BLaER1 treated with 17β-estradiol and CSF1 and Interleukin-3, amounts not matched to agents 10 nM and 100 nM (cell line): ENCODE measurements around the gene STK4.

Source experiments
- H3K27ac ChIP-seq, 11 experiments: shearing (Covaris generic); formaldehyde crosslinking; 2 replicates each; pipeline ENCODE4 v1.8.1; 2022
- H3K27me3 ChIP-seq, 11 experiments: shearing (Covaris generic); formaldehyde crosslinking; 2 replicates each; pipeline ENCODE4 v1.8.1; 2022
- H3K36me3 ChIP-seq, 11 experiments: shearing (Covaris generic); formaldehyde crosslinking; 2 replicates each; pipeline ENCODE4 v1.8.1; 2022
- H3K4me1 ChIP-seq, 10 experiments: shearing (Covaris generic); formaldehyde crosslinking; 2 replicates each; pipeline ENCODE4 v1.8.1; 2022
- H3K4me2 ChIP-seq, 11 experiments: shearing (Covaris generic); formaldehyde crosslinking; 2 replicates each; pipeline ENCODE4 v1.8.1; 2022
- H3K4me3 ChIP-seq, 10 experiments: shearing (Covaris generic); formaldehyde crosslinking; 2 replicates each; pipeline ENCODE4 v1.8.1; 2022
- H3K9ac ChIP-seq, 11 experiments: shearing (Covaris generic); formaldehyde crosslinking; 2 replicates each; pipeline ENCODE4 v1.8.1; 2022
- H3K9me3 ChIP-seq, 11 experiments: shearing (Covaris generic); formaldehyde crosslinking; replicated peaks in 1 of 11; 2 replicates each; pipeline ENCODE4 v1.8.1; 2022
- H4K20me1 ChIP-seq, 11 experiments: shearing (Covaris generic); formaldehyde crosslinking; 2 replicates each; pipeline ENCODE4 v1.8.1; 2022
- Cebpa-rat ChIP-seq, 11 experiments: shearing (Covaris generic); IDR thresholded peaks; 2 replicates each; pipeline ENCODE4 v1.8.1; 2022

STK4 gene

DNA sequence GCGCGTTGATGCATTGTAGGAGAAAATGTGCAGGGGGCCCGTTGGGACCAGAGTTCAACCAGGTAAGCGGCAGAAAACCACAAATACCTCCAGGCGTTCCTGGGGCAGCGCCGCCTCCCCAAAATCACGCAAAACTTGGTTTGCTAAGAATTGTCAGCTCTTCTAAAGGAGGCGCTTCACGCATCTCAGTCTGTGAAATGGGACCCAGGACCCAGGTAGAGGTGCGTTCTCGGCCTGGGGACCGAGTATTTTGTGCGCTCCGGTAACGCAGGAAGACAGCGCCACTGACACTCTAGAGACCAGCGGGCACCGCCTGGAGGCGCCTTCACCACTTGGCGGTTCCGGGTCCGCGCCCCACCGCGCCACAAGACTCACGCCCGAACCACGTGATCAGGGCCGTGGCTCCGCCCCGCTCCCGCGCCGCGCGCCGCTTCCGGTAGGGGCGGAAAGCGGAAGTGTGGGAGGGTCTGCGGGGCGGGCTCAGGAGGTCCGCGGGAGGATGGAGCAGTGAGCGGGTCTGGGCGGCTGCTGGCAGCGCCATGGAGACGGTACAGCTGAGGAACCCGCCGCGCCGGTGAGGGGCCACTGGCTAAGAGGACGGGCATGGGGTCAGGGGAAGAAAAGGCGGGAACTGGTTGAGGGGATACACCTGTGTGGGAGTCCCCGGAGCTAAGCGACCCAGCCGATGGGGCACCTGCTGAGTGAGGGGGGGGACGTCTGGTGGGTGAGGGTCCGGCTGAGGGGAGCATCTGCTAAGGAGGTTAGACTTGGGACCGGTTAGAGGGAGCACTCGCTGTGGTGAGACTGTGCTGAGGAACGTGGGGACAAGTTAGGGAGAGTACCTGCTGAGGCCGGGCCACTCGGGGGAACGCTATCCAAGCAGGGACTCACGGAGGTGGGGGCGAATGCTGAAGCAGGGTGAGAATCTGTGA lies at the start of gene STK4:
TSS of gene STK4 (plus strand) at position 483 of the 932 bp plus-strand sequence. CDS start at position 540, 57 bp downstream.
- H3K4me3 ChIP-seq = peak within 1 kb of the TSS; percentile 90 to 98 (median 94)
- H3K4me2 ChIP-seq = peak within 1 kb of the TSS; percentile 92 to 98 (median 94)
- TF ChIP-seq Cebpa-rat (IDR thresholded peaks at IDR 0.05) = no peak
- no peaks in the 10 kb centered on the region for H3K27me3 ChIP-seq
- H3K9ac ChIP-seq = peak within 1 kb of the TSS; percentile 83 to 89 (median 88)
- peak within 1 kb of the TSS; percentile 76 to 87 (median 82) for H3K27ac ChIP-seq
- peaks cover 0 to 31% (median 19%) of the 10 kb centered on the region in 11 experiments; a peak in 12 of 22 replicates for H4K20me1 ChIP-seq
- H3K4me1 ChIP-seq = peaks cover 45 to 58% (median 52%) of the 10 kb centered on the region in 10 experiments
- H3K9me3 ChIP-seq = no peaks in the 10 kb centered on the region
- H3K36me3 ChIP-seq = peaks cover 0 to 8% (median 0%) of the 10 kb centered on the region in 11 experiments; a peak in 1 of 22 replicates

DNA sequence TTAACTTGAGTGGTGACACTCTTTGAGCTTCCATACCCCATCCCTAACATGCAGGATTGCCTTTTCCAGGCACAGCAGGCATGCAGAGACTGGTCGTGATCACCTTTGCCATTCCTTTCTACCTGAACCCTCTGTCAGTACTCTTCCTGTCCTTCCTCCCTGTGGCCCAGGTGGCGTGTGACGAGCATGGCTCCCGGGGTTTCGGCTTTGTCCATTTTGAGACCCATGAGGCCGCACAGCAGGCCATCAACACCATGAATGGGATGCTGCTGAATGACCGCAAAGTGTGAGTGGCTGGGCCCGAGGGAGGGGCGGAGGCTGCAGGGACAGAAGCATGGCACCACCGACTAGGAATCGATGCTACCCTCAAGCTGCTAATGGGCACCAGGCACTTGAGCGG lies 49.7 kb upstream of the STK4 start:
- Histone ChIP-seq H3K4me1 (peaks cover 0 to 11% (median 2%) of the 10 kb centered on the region in 10 experiments; a peak in 11 of 20 replicates), H3K9ac (no peak overlapping the region), H3K4me3 (no peak overlapping the region), H3K36me3 (peaks cover 53 to 93% (median 73%) of the 10 kb centered on the region in 11 experiments), H4K20me1 (peaks cover 0 to 23% (median 0%) of the 10 kb centered on the region in 11 experiments; a peak in 8 of 22 replicates), H3K27ac (no peak overlapping the region), H3K9me3 (no peaks in the 10 kb centered on the region), H3K4me2 (no peak overlapping the region), H3K27me3 (no peaks in the 10 kb centered on the region)
- no peak for TF ChIP-seq Cebpa-rat (IDR thresholded peaks at IDR 0.05)

DNA sequence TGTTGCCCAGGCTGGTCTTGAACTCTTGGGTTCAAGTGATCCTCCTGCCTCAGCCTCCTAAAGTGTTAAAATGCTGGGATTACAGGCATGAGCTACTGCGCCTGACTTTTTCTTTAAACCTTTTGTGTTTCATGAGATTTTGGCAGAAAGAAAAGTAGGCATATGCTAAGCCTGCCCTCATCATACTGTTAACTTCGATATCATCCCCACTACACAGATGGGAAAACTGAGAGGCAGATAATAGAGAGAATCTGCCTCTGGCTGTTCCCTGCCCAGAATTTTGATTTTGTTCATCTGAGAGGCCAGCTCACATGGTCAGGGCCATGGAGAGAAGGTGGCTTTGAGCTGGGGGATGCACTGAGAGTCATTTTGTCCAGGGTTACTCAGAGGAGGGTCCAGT lies 48.9 kb upstream of the STK4 start:
- Histone ChIP-seq H3K36me3 (peaks cover 58 to 95% (median 77%) of the 10 kb centered on the region in 11 experiments), H3K4me2 (no peak overlapping the region), H3K27ac (no peak overlapping the region), H3K9ac (no peak overlapping the region), H3K9me3 (no peaks in the 10 kb centered on the region), H4K20me1 (peaks cover 0 to 23% (median 0%) of the 10 kb centered on the region in 11 experiments; a peak in 6 of 22 replicates), H3K4me1 (peaks cover 0 to 8% (median 0%) of the 10 kb centered on the region in 10 experiments; a peak in 3 of 20 replicates), H3K27me3 (no peaks in the 10 kb centered on the region), H3K4me3 (no peak overlapping the region)
- no peak for TF ChIP-seq Cebpa-rat (IDR thresholded peaks at IDR 0.05)

DNA sequence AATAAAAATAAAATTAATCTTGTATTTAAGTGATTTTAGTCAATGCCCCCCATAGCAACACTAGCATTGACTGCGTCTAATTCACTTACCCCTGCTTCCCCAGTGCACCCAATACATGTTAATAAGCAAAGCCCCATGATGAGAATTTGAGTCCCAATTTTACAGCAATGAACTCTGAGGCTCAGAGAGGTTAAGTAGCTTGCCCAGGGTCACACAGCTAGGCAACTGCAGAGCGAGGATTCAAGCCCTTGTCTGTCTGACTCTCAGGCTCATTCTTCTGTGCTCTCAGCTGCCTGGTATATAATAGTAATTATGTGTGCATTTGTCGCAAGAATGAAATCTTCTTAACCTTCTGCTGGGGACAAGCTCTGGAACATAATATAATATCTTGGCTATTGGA lies 48.0 kb upstream of the STK4 start:
- Histone ChIP-seq H3K4me1 (peaks cover 0 to 8% (median 0%) of the 10 kb centered on the region in 10 experiments; a peak in 3 of 20 replicates), H4K20me1 (peaks cover 0 to 27% (median 0%) of the 10 kb centered on the region in 11 experiments; a peak in 5 of 22 replicates), H3K4me3 (no peak overlapping the region), H3K9ac (no peak overlapping the region), H3K9me3 (no peaks in the 10 kb centered on the region), H3K27ac (no peak overlapping the region), H3K27me3 (no peaks in the 10 kb centered on the region), H3K36me3 (peaks cover 57 to 95% (median 77%) of the 10 kb centered on the region in 11 experiments), H3K4me2 (no peak overlapping the region)
- no peak for TF ChIP-seq Cebpa-rat (IDR thresholded peaks at IDR 0.05)

DNA sequence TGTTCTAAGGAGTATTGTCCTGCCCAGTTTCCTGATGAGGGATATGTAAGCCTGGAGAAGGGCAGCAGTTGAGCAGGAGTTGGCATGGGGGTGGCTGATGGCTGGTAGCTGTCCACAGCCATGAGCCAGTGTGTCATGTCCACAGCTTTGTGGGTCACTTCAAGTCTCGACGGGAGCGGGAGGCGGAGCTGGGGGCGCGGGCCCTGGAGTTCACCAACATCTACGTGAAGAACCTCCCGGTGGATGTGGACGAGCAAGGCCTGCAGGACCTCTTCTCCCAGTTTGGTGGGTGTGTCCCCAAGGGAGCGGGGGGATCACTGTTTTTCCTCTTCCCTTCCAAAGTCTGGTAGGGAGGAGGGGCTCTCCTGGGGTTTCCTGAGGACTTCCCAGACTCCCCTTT lies 47.6 kb upstream of the STK4 start:
- Histone ChIP-seq H3K4me1 (peaks cover 0 to 8% (median 0%) of the 10 kb centered on the region in 10 experiments; a peak in 3 of 20 replicates), H3K4me2 (no peak overlapping the region), H3K36me3 (peaks cover 59 to 95% (median 77%) of the 10 kb centered on the region in 11 experiments), H3K27me3 (no peaks in the 10 kb centered on the region), H3K9ac (no peak overlapping the region), H3K4me3 (no peak overlapping the region), H3K9me3 (no peaks in the 10 kb centered on the region), H4K20me1 (peaks cover 0 to 31% (median 0%) of the 10 kb centered on the region in 11 experiments; a peak in 5 of 22 replicates), H3K27ac (no peak overlapping the region)
- TF ChIP-seq Cebpa-rat (IDR thresholded peaks at IDR 0.05) = no peak

DNA sequence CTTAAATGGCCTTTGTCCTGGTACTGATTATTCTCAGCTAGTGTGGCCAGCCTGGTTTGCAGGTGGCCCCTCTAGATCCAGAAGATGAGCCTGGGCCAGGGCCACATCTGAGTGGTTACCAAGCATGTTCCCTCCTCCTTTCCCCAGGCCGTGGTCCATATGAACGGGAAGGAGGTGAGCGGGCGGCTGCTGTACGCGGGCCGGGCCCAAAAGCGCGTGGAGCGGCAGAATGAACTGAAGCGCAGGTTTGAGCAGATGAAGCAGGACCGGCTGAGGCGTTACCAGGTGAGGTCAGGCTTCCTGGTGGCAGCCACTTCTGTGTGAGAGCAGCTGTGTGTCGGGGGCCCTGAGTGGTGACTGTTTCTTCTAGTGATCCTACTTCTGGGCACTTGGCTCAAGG lies 44.9 kb upstream of the STK4 start:
- H3K36me3 ChIP-seq = peaks cover 59 to 94% (median 81%) of the 10 kb centered on the region in 11 experiments
- H3K4me1 ChIP-seq = no peaks in the 10 kb centered on the region
- no peak overlapping the region for H3K4me2 ChIP-seq
- no peak for TF ChIP-seq Cebpa-rat (IDR thresholded peaks at IDR 0.05)
- H4K20me1 ChIP-seq = peaks cover 0 to 22% (median 0%) of the 10 kb centered on the region in 11 experiments; a peak in 3 of 22 replicates
- no peaks in the 10 kb centered on the region for H3K9me3 ChIP-seq
- H3K4me3 ChIP-seq = no peak overlapping the region
- H3K27ac ChIP-seq = no peak overlapping the region
- H3K27me3 ChIP-seq = no peaks in the 10 kb centered on the region
- H3K9ac ChIP-seq = no peak overlapping the region

DNA sequence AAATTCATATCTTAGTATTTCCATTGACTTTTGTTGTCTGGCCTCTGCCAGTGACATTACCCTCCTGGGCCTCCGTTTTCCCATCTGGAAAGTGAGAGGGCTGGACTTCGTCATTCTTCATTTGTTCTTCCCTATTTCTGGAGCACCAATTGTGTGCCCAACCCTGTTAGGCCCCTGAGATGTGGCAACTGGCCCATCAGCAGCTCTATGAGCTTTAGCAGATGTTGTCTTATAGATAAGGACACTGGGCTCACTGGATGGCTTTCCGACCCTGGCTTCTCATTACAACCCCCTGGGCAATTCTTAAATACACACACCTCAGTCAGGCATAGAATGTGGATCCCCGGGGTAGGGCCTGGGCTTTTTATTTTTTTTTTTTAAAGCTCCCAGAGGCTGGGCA lies 41.8 kb upstream of the STK4 start:
- Histone ChIP-seq H3K4me2 (no peak overlapping the region), H3K27me3 (no peaks in the 10 kb centered on the region), H3K9me3 (no peaks in the 10 kb centered on the region), H3K4me1 (no peaks in the 10 kb centered on the region), H4K20me1 (0 out of 22 replicates have a peak, but pooled peaks cover 0 to 10% (median 0%) of the 10 kb centered on the region in 11 experiments), H3K4me3 (no peak overlapping the region), H3K9ac (no peak overlapping the region), H3K27ac (no peak overlapping the region), H3K36me3 (peaks cover 39 to 81% (median 62%) of the 10 kb centered on the region in 11 experiments)
- TF ChIP-seq Cebpa-rat (IDR thresholded peaks at IDR 0.05) = no peak

DNA sequence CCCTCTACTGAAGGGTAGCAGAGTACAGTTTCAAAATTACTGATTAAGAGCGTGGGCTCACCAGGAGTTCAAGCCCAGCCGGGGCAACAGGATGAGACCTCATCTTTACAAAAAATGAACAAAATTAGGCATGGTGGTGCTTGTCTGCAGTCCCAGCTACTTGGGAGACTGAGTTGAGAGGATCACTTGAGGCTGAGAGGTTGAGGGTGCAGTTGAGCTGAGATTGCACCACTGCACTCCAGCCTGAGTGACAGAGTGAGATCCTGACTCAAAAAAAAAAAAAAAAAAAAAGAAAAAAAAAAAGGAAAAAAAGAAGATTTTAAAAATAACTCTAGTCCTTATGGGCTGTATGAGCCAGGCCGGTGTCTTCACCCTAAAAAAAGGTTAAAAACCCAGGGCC lies 37.7 kb upstream of the STK4 start:
- no peak overlapping the region for H3K4me3 ChIP-seq
- H3K27me3 ChIP-seq = no peaks in the 10 kb centered on the region
- TF ChIP-seq Cebpa-rat (IDR thresholded peaks at IDR 0.05) = no peak

DNA sequence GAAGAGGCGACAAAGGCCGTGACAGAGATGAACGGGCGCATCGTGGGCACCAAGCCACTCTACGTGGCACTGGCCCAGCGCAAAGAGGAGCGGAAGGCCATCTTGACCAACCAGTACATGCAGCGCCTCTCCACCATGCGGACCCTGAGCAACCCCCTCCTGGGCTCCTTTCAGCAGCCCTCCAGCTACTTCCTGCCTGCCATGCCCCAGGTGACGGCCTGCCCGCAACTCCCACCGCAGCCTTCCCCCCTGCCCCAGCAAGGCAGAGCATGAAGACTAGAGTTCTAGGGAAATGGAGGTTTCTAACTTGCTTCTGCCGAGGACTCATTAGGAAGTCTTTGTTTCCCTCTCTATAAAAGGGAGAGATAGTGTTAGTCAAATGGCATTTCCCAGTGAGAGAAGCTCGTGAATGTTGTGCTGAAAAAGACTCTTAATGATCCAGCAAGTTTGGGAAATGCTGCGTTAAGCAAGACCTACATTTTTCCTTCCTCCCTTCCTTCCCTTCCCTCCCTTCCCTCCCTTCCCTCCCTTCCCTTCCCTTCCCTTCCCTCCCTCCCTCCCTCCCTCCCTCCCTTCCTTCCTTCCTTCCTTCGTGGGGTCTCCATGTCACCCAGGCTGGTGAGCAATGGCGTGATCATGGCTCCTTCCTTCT lies 35.7 kb upstream of the STK4 start:
- H3K4me1 ChIP-seq = no peaks in the 10 kb centered on the region
- no peak overlapping the region for H3K4me2 ChIP-seq
- H3K27me3 ChIP-seq = no peaks in the 10 kb centered on the region
- no peak overlapping the region for H3K27ac ChIP-seq
- peaks cover 49 to 95% (median 71%) of the 10 kb centered on the region in 11 experiments for H3K36me3 ChIP-seq
- peaks cover 0 to 8% (median 0%) of the 10 kb centered on the region in 11 experiments; a peak in 3 of 22 replicates for H3K9me3 ChIP-seq
- H3K9ac ChIP-seq = no peak overlapping the region
- no peak for TF ChIP-seq Cebpa-rat (IDR thresholded peaks at IDR 0.05)
- no peak overlapping the region for H3K4me3 ChIP-seq
- H4K20me1 ChIP-seq = no peaks in the 10 kb centered on the region

More for the DNA sequence above, 37.7 kb upstream of the STK4 start:
- Histone ChIP-seq H3K9ac (no peak overlapping the region), H3K9me3 (peaks cover 0 to 8% (median 0%) of the 10 kb centered on the region in 11 experiments; a peak in 3 of 22 replicates), H3K4me1 (no peaks in the 10 kb centered on the region), H3K4me2 (no peak overlapping the region), H4K20me1 (0 out of 22 replicates have a peak, but pooled peaks cover 0 to 4% (median 0%) of the 10 kb centered on the region in 11 experiments), H3K36me3 (peaks cover 44 to 94% (median 69%) of the 10 kb centered on the region in 11 experiments), H3K27ac (no peak overlapping the region)
